Amygdala (tissue), 56 donors: ENCODE data around the gene TRIB2.

Experiments used
- DNase-seq, 56 donors: peaks; one replicate each; lab custom pipeline; 2025; lab: John Stamatoyannopoulos, UW

TRIB2 gene

GRCh38 chr2:12694990-12695774 is 21.6 kb upstream of the TRIB2 start:
- no peak for DNase-seq

GRCh38 chr2:12697617-12698016 is 19.1 kb upstream of the TRIB2 start:
- DNase-seq: no peak

DNA sequence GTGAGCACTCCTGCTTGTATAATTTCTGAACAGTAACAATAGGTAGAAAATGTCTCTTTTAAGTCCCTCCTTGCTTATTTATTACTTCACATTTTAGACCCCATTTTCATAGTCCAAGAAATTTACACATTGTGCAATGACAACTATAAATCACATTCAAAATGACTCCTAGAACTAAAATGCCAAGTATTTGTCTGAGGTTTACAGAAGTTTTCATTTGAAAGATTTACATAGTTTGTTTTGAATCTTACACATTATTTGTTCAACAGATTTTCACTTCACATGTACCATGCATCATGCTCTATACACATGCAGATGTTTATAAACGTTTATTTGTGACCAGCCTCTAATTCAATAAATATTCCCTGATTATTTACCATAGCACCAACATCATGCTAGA is 15.7 kb upstream of the TRIB2 start:
- no peak for DNase-seq

DNA sequence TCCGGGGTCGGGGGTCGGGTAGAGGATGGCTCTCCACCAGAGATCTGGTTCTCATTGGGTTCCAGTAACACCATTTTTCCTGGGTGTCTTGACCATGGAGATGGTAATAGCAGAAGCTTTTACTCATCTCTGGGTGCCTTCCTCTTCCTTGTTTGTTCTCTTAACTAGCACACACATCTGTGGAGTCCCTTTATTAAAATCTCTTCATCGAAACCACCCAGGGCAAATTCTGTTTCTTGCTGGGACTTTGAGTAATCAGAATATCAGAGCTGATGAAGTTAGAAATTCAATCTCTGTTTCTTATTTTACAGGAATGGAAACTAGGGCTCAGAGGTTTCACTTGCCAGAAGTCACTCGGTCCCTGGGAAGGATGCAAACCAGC is 15.0 kb upstream of the TRIB2 start:
- no peak for DNase-seq

DNA sequence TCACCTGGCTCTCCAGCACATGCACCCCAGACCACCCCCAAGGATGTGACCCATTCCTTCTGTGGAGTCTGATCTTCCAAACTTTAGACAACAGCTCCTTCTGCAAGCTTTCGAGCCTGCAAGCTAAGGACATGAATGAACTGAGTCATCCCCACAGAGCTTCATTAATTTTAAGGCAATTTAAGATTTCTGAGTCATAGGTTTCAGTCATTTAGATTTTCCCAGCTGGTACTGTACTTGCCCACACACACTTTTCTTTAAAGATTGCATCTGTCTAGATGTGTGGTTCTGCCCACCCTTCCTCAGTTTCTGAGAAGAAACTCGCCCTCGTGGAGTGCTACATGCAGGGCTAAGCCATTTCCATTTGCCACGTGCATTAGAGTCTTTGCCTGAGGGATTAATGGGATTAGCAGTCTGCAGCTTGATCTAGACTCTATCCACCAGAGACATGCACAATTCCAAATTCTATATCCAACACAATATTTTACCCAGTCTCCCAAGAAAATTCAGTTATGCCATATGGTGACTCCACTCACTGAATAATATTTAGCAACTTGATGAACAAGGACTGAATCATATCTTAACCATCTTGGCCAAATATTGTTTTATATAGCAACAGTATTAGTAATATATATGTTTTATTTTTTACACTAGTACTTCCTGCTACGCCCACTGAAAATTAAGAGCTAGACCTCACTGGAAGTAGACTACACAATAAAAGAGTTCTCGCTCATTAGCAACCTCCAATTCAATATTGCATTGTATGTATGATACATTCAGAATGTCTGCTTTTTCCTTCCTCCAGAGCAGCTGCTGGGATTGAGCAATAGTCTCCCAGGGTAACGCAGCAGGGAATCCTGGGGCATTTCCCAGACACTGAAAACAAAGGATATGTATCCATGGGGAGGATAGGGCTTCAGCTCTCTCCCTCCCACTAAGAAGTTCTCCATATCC is 14.3 kb upstream of the TRIB2 start:
- DNase-seq: peak in 13 of 56 donors; percentile 6 to 51 (median 28)

DNA sequence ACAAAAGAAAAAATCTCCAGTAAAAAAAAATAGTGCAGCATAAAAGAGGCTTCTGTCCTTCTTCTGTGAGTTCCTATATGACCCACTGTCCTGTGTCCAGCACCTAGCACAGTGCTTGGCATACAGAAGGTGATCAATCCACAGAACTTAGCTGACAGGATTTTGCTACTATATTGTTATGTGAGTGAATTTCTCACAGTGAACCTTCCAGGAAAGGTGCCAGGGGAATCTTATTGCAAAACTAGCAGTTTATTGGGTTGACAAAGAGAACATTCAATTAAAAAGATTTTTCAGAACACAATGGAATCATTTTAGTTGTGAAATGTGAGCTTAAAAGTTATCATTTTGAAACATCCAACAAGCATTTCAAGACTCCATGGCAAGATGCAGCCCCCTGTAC is 12.4 kb upstream of the TRIB2 start:
- no peak for DNase-seq

DNA sequence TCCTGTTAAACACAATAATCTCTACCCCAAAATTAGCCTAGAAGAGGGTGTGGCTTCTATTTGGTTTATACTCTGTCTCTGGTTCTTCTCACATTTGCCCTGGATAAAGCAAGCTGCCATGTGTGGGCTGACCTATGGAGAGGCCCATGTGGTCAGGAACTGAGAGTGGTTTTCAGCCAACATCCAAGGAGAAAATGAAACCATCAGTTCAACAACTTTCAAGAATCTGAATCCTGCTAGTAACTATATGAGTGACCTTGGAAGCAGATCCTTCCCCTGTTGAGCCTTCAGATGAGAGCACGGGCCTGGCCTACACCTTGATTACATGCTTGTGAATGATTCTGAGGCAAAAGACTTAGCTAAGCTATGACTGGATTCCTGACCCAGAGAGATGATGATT is 11.5 kb upstream of the TRIB2 start:
- no peak for DNase-seq

DNA sequence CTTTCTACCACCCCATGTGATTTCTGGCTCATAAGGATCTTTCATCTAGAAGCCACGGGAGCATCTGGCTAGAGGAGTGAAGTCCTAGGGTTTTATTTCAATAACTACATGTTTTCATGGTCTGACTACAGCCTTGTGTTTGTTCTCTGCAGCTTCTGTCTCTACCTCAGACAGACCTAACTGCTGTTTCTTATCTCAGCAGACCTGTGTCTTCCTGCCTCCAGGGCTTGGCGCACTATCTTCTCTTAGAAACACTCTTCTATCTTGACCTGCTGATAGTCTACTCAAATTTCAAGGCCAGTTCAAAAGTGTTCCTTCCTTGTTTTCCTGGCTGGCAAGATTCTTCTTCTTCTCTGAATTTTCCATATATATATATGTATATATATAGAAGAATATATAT is 11.0 kb upstream of the TRIB2 start:
- DNase-seq: no peak

DNA sequence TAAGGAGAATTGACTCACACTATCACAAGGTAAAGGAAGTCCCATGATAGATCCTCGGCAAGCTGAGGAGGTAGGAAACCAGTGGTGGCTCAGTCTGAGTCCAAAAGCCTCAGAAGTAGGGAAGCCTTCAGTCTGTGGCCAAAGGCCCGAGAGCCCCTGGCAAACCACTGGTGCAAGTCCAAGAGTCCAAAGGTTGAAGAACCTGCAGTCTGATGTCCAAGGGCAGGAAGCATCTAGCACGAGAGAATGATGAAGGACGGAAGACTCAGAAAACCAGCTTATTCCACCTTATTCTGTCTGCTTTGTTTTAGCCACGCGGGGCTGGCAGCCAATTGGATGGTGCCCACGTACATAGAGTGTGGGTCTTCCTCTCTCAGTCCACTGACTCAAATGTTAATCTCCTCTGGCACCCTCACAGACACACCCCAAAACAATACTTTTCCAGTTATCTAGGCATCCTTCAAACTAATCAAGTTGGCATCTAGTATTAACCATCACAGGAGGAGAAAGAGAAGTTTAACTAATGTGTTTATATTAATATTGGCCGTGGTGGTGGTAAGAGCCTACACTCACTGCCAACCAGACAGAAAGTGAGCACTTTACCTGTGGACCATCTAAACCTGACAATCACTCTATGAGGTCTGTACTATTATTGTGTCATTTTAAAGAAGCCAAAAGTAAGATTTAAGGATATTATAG is 8.1 kb upstream of the TRIB2 start:
- DNase-seq: no peak

DNA sequence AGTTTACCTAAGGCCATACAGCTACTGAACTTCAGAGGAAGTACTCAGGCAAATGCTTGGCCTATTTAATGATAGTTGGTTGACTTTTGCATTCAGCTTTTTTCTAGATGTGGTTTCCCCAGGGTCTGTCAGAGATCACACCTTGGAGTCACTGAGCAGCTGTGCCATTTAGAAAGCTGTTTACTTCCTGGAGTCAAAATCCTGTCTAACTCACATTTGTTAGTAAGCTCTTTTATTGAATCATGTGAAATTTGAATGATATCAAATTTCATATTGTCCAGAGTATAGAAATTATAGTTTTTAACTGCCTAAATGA is 7.6 kb upstream of the TRIB2 start:
- no peak for DNase-seq

GRCh38 chr2:12710301-12710700 is 6.4 kb upstream of the TRIB2 start:
- no peak for DNase-seq

DNA sequence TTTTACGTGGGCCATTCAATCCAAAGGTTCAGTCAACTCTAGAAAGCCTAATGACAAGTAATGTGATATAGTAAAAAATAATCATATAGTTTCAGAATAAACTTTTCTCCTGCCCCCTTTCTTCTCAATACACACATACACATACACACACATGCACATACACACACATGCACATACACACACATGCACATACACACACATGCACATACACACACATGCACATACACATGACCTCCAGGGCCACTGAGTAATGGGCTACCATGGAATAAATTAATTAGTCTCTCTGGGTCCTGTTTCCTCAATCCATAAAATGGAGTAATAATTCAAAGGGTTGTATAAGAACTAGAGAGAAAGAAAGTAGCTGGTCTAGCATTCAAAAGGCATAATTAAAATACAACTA is 5.4 kb upstream of the TRIB2 start:
- no peak for DNase-seq

- DNase-seq: no peak
Measured at GRCh38 chr2:12712881-12713280, 3.9 kb upstream of the TRIB2 start.

DNA sequence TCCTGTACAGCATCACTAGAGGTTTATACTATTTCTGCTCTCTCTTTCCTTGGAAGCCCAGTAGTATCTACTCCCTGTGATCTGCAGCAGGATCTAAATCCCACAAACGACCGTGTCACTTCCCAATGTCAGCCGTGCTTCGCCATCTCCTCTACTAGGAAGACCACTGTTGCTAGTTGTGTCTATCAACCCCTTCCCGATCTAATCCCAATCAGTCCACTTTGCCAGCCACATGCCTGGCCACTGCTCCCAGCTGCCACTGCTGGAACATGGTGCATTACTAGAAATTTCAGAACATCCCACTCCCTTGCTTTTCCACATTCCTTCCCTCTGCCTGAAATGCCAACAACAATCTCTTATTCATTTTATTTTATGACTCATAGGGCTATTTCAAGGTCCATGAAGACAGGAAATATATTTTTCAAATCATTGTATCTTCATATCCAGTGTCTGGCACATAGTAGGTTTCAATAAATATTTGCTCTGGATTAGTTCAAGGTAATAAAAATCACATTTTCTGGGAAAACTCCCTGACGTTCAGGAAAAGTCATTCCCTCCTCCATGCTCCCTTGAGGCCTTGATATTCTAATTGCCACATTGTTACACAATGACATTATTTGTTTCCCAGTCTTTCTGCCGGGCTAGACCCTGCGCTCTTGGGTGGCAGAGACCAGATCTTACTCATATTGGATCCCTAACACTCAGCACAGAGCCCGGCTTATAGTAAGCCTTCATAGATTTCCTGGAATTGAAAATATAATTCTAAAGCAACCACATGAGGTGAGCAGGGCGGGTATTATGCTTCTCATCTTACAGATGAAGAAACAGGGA is 2.1 kb upstream of the TRIB2 start:
- DNase-seq: no peak

DNA sequence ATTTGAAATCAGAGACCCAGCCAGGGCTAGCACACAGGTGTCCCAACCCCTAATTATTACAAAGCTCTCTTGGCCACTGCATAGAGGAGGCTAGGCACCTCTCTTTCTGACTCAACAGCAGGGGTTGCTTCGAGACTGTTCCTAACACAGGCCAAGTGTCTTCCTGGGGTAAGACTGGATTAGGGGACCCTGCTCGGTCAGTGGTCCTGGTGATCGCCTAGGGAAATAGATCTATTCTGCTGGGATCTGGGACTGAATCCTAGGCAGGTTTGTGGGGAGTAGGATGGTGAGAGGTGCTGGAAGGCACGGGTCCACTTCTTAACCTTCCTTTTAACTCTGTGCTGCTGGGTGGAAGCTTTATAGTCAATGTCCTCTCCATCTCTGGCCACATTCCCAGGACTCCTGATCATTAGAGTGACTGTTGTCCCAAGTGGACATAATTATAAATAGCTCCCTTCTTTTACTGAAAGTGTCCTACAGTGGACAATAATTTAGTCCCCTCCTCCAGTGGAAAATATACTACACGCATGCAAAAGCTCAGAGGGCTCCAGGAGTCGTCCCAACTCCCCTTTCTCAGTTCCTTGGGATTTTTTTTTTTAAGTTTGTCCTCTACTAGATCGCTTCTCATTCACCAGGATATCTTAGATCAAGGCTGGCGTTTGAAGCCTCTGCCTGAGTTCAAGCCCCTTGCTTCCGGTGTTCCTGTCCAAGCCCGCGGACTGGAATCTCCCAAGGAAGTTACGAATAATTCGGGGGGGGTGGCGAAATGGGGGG is 1.3 kb upstream of the TRIB2 start:
- DNase-seq: no peak

- DNase-seq: peak in 35 of 56 donors; percentile 12 to 76 (median 54)
Measured at GRCh38 chr2:12716032-12716281, 779 bp upstream of the TRIB2 start.

- DNase-seq: peak in 23 of 56 donors; percentile 27 to 73 (median 57)
Measured at GRCh38 chr2:12717191-12718014, 667 bp downstream of the TRIB2 start.

GRCh38 chr2:12718015-12718671 is 1.4 kb downstream of the TRIB2 start:
- DNase-seq: peak in 4 of 56 donors; percentile 11 to 39 (median 24)
